T-helper 1 cell treated with Interleukin-12 subunit alpha and Interleukin-12 subunit beta and Interleukin-4 antibody, amounts not matched to agents 30 μg/mL and 1 μg/mL, for 36 hours (primary cell): ENCODE data around the gene RALGAPA2.

Source experiments
- H3K27ac Mint-ChIP-seq: one replicate; pipeline ENCODE4 v1.8.0; 2021; ENCODE audit warnings: mild to moderate bottlenecking, mixed read lengths
- H3K27me3 Mint-ChIP-seq: one replicate; pipeline ENCODE4 v1.8.0; 2021; ENCODE audit warnings: low read depth, mixed read lengths
- H3K36me3 Mint-ChIP-seq: one replicate; pipeline ENCODE4 v1.8.0; 2021; ENCODE audit warnings: low read depth, mixed read lengths
- H3K4me1 Mint-ChIP-seq: one replicate; pipeline ENCODE4 v1.8.0; 2021; ENCODE audit warnings: low read depth, mixed read lengths
- H3K4me3 Mint-ChIP-seq: one replicate; pipeline ENCODE4 v1.8.0; 2021; ENCODE audit warnings: mild to moderate bottlenecking, moderate library complexity, mixed read lengths
- H3K9me3 Mint-ChIP-seq: one replicate; pipeline ENCODE4 v1.8.0; 2021; ENCODE audit warnings: mixed read lengths

RALGAPA2 gene

DNA sequence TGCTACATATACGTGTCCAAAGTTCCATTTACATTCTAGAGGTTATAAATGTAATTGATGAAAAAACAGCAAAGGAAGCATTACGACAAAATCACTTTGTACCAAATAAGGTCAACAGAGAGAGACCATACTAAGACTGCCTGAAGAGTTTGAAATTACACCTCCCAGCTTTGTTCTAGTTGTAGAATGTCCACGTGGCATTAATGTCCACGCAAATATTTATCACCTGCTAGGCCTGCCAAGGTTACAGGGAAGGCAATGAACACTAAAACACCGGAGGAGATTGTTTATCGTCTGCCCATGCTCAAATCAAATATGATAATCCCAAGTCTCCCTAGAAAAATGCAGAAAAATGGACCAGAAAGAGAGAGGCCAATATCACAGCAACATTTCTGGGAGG, 6.2 kb downstream of the RALGAPA2 start:
- Mint-ChIP-seq H3K9me3 (no peaks in the 10 kb centered on the region), H3K4me3 (no peak overlapping the region), H3K27me3 (no peaks in the 10 kb centered on the region), H3K36me3 (peaks cover 7% of the 10 kb centered on the region), H3K4me1 (peaks cover 23% of the 10 kb centered on the region), H3K27ac (no peak overlapping the region)

DNA sequence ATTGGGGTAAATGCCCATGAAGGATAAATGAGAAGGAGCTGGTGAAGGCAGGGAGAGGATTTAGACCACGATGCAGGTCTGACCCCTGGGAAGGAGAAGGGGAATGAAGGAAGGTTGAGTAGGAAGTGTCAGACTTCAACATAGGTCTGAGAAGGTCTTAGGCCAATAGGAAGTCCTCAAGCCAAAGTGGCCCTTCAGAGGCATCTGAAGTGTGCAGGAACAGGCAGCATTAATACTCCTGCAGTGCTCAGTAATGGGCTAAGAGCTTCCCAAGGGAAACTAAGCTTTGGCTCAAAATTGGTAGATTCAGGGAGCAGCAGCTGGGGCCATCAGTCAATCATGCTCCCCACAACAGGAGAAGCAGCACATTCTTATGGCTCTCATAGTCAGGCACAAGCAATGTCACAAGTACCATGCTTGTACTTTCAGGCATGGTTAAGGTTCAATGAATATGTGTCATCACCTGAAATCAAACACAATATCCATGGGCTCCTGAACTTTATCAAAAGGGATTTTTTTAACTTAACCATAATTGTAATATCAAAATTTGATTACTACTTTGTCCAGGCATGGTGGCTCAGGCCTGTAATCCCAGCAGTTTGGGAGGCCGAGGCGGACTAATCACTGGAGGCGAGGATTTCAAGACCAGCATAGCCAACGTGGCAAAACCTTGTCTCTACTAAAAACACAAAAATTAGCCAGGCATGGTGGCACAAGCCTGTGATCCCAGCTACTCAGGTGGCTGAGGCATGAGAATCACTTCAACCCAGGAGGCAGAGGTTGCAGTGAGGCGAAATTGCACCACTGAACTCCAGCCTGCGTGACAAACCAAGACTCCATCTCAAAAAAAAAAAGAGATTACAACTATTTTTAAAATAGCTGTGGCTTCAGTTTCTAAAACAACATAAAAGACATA, 9.9 kb downstream of the RALGAPA2 start:
- no peak overlapping the region for H3K4me3 Mint-ChIP-seq
- peaks cover 10% of the 10 kb centered on the region for H3K4me1 Mint-ChIP-seq
- no peak overlapping the region for H3K27ac Mint-ChIP-seq
- H3K36me3 Mint-ChIP-seq: peaks cover 2% of the 10 kb centered on the region
- no peaks in the 10 kb centered on the region for H3K27me3 Mint-ChIP-seq
- H3K9me3 Mint-ChIP-seq: no peaks in the 10 kb centered on the region

DNA sequence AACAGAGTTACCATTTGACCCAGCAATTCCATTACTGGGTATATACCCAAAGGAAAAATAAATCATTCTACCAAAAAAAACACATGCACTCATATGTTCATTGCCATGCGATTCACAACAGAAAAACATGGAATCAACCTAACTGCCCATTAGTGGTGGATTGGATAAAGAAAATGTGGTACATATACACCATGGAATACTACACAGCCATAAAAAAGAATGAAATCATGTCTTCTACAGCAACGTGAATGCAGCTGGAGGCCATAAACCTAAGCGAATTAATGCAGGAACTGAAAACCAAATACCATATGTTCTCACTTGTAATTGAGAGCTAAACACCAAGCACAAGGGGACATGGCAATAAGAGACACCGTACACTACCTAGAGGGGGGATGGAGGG, 12.5 kb downstream of the RALGAPA2 start:
- peaks cover 6% of the 10 kb centered on the region for H3K4me1 Mint-ChIP-seq
- H3K36me3 Mint-ChIP-seq: no peaks in the 10 kb centered on the region
- no peak overlapping the region for H3K27ac Mint-ChIP-seq
- H3K4me3 Mint-ChIP-seq: no peak overlapping the region
- no peaks in the 10 kb centered on the region for H3K9me3 Mint-ChIP-seq
- no peaks in the 10 kb centered on the region for H3K27me3 Mint-ChIP-seq

DNA sequence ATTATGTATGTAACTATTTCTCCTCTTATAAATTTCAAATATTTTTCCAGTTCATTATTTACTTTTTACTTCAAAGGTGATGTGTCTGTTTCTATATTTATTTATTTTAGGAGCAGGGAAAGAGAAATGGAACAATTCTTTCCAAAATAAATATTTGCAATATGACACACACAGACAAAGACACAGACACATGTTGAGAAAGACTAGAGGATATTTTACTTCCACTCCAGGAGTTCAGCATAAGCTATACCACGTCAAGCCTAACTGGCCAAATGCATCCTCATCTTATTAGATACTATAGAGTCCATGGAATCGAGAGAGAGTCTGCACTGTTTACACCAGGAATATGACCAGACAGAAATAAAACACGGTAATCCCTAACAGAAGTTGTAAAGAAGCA, 13.3 kb downstream of the RALGAPA2 start:
- Mint-ChIP-seq H3K27ac (no peak overlapping the region), H3K4me3 (no peak overlapping the region), H3K27me3 (no peaks in the 10 kb centered on the region), H3K9me3 (no peaks in the 10 kb centered on the region), H3K4me1 (peaks cover 6% of the 10 kb centered on the region), H3K36me3 (no peaks in the 10 kb centered on the region)

DNA sequence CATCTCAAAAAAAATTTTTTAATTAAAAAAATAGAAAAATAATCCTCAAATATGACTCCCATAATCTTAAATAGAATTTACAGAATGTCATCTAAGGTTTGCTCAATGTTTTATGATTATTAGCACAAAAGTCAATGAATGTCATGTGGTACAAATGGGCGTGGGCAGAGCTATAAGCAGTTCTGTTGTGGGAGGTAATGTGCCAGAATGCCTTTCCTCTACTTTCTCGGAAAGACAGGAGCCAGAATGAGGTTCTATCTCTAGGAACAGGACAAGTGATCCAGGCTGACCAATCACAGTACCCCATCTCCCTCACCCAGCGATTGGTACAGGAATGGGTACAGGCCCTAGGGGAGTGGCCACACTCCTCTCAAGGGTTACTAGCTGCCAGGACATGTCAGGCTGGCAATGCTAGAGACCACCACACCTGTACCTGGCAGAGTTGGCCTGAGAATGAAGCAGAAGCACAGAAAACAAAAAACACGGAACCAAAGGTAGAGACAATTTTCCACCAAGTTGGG, 15.1 kb downstream of the RALGAPA2 start:
- H3K4me1 Mint-ChIP-seq: peaks cover 6% of the 10 kb centered on the region
- no peak overlapping the region for H3K4me3 Mint-ChIP-seq
- H3K27me3 Mint-ChIP-seq: no peaks in the 10 kb centered on the region

DNA sequence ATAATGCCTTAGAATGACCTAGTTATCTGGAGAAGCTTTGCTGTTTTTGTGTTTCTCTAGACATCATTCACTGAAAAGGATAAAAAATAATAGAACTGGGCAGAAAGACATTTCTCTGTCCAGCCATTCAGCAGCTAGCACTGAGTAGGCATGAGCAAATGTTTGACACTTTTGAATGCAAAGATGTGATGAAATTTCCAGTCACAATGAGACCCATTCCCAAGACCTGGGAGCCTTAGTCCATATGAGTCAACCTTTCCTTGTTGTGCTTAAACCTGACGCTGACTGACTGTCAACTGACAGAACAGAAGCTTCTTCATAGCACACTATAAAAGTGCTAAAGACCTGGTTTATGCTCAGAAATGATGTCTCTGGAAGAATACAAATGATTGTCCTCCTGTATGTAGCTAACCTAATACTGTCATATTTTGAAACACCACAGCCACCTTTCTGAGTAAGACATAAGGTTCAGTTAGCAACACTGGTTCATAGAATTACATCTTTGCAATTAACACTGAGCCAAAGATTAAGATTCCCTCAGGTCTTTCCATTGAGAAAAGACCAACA, 17.1 kb downstream of the RALGAPA2 start:
- no peak overlapping the region for H3K27ac Mint-ChIP-seq
- H3K27me3 Mint-ChIP-seq: no peaks in the 10 kb centered on the region
- no peak overlapping the region for H3K4me3 Mint-ChIP-seq
- H3K9me3 Mint-ChIP-seq: no peaks in the 10 kb centered on the region
- H3K4me1 Mint-ChIP-seq: peaks cover 2% of the 10 kb centered on the region
- H3K36me3 Mint-ChIP-seq: no peaks in the 10 kb centered on the region

More for the DNA sequence above, 15.1 kb downstream of the RALGAPA2 start:
- Mint-ChIP-seq H3K9me3 (no peaks in the 10 kb centered on the region), H3K36me3 (no peaks in the 10 kb centered on the region), H3K27ac (no peak overlapping the region)

DNA sequence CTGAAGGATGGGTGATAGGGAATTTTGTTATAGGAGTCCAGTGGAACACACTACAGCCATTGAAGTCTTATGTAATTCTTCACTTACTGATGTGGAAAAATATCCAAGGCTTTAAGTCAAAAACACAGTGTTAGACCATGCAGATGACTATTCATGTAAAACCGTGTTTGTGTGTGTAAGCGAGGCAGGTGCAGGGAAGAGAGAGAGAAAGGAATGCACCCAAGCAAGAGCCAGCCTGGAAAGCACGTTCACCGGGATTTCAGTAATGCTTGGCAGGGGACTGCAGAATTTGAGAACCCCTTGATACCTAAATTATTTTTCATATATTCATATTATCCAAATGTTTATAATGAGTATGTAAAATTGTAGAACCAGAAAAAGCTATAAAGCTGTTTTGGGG, 17.9 kb downstream of the RALGAPA2 start:
- H3K27ac Mint-ChIP-seq: no peak overlapping the region
- peaks cover 2% of the 10 kb centered on the region for H3K4me1 Mint-ChIP-seq
- H3K4me3 Mint-ChIP-seq: no peak overlapping the region
- H3K9me3 Mint-ChIP-seq: no peaks in the 10 kb centered on the region
- no peaks in the 10 kb centered on the region for H3K36me3 Mint-ChIP-seq
- H3K27me3 Mint-ChIP-seq: no peaks in the 10 kb centered on the region

DNA sequence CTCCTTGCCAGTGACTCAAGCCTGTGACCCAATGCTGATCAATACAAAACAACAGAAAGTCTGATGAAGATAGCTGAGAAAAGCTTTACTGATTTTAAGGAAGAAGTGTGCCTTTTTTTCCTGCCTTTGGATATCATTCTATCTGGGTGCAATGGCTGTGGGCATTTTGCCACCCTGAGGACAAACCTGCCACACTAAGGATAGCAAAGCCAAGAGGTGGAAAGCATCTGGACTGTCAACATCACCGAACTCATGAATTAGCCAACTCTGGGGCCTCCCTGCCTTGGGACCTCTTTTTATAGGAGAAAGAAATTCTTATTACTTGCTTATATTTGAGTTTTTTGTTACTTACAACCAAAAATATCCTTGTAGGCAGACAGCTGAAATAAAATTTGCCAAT, 19.9 kb downstream of the RALGAPA2 start:
- Mint-ChIP-seq H3K36me3 (no peaks in the 10 kb centered on the region), H3K4me1 (no peaks in the 10 kb centered on the region)

DNA sequence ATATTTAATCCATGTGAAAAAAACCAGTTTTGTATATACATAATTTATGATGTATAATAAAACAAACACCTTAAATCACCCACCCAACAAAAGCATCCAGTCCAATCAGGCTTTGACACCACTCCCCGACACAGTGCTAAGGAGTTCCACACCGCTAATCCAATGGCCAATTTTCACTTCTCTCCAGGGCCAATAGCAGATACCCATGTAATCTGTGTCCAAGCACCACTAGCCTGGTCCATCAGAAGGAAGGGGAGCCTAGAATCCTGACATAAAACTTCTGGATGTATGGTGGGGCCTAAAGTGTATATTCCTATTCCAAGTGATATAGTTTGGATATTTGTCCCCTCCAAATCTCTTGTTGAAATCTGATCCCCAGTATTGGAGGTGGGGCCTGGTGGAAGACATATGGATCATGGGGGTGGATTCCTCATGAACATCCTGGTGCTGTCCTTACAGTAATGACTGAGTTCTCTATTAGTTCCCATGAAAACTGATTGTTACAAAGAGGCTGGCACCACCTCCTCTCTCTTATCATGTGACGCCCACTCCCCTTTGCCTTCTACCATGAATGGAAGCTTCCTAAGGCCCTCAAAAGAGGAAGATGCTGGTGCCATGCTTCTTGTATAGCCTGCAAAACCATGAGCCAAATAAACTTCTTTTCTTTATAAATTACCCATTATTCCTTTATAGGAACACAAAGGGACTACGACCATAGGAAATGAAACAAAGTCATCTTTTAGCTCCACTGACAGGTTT, 20.8 kb downstream of the RALGAPA2 start:
- Mint-ChIP-seq H3K4me1 (no peaks in the 10 kb centered on the region), H3K27me3 (no peaks in the 10 kb centered on the region), H3K36me3 (no peaks in the 10 kb centered on the region), H3K9me3 (no peaks in the 10 kb centered on the region), H3K27ac (no peak overlapping the region), H3K4me3 (no peak overlapping the region)

More for the DNA sequence above, 19.9 kb downstream of the RALGAPA2 start:
- Mint-ChIP-seq H3K9me3 (no peaks in the 10 kb centered on the region), H3K4me3 (no peak overlapping the region), H3K27ac (no peak overlapping the region), H3K27me3 (no peaks in the 10 kb centered on the region)

DNA sequence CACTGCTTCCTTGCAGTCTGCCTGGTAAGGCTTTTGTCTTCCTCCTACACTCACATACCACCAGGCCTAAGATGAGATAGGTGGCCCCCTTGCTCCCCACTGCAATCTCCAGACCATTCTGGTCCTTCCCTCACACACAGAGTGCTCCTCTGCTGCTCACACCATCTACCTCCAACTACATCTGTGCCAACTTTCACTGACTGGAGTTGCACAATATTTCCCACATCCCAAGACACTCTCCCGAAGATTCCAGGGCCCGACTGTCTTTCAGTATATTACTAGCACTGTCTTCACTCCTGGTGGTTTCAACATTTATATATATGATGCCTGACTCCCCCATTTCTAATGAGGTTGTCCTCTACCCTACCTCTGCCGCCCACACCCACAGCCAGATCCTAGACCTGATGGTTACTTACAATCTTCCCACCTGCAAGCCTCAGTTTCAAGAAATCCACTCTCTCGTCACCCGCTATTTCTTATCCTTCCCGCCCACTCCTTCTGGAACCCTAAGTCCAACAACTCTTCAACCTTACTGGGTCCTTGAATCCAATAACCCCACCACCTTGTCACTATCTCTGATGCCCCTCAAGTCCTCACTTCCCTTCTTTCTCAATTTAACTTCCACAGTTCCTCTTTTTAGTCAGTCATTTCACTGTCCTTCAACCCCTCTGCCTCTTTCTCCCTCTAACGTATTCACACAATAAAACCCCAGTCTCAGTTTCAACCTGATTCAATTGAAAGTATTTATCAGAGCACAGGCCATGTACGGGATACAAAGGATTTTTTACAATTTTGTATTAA, 21.6 kb downstream of the RALGAPA2 start:
- no peaks in the 10 kb centered on the region for H3K36me3 Mint-ChIP-seq
- H3K4me1 Mint-ChIP-seq: no peaks in the 10 kb centered on the region
- no peak overlapping the region for H3K27ac Mint-ChIP-seq
- no peaks in the 10 kb centered on the region for H3K9me3 Mint-ChIP-seq
- no peak overlapping the region for H3K4me3 Mint-ChIP-seq
- no peaks in the 10 kb centered on the region for H3K27me3 Mint-ChIP-seq

DNA sequence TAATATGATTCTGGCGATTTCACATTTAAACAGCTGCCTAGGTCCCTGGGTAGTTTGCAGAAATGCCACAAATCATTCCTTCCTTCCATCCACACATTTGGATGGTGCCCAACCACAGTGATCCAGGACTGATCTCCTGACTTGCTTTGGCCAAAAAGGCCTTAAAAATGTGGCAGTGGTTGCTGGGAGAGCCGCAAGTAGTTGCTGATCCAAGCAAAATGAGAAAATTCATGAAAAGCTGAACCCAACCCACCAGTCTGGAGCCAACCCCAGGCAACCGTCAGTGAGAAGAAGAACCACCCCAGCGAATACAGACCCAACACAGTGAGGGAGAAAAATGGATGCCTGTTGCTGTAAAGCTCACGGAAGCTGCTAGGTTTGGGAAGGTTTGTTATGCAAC, 25.1 kb downstream of the RALGAPA2 start:
- Mint-ChIP-seq H3K4me1 (peaks cover 12% of the 10 kb centered on the region), H3K27me3 (no peaks in the 10 kb centered on the region), H3K36me3 (no peaks in the 10 kb centered on the region), H3K27ac (no peak overlapping the region), H3K4me3 (no peak overlapping the region), H3K9me3 (no peaks in the 10 kb centered on the region)

DNA sequence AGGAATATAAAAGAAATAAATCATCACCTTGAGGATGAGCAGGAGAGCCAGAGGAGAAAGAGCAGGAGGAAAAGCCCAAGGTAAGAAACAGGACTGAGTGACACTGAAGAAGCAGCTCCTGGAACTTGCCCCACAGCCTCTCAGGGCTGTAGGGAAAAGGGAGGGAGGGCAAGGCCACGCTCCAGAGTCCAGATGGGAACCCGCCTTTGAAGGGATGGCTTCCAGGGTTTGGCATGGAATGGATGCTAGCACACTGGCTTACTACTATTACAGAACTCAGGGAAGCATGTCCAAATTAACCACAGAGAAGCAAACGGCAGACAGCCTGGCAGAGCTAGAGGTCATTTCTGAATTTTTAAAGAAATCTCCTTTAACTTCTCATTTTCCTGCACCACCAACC, 26.8 kb downstream of the RALGAPA2 start:
- no peaks in the 10 kb centered on the region for H3K36me3 Mint-ChIP-seq
- no peak overlapping the region for H3K4me3 Mint-ChIP-seq
- peaks cover 18% of the 10 kb centered on the region for H3K4me1 Mint-ChIP-seq
- no peaks in the 10 kb centered on the region for H3K27me3 Mint-ChIP-seq
- no peaks in the 10 kb centered on the region for H3K9me3 Mint-ChIP-seq
- no peak overlapping the region for H3K27ac Mint-ChIP-seq

DNA sequence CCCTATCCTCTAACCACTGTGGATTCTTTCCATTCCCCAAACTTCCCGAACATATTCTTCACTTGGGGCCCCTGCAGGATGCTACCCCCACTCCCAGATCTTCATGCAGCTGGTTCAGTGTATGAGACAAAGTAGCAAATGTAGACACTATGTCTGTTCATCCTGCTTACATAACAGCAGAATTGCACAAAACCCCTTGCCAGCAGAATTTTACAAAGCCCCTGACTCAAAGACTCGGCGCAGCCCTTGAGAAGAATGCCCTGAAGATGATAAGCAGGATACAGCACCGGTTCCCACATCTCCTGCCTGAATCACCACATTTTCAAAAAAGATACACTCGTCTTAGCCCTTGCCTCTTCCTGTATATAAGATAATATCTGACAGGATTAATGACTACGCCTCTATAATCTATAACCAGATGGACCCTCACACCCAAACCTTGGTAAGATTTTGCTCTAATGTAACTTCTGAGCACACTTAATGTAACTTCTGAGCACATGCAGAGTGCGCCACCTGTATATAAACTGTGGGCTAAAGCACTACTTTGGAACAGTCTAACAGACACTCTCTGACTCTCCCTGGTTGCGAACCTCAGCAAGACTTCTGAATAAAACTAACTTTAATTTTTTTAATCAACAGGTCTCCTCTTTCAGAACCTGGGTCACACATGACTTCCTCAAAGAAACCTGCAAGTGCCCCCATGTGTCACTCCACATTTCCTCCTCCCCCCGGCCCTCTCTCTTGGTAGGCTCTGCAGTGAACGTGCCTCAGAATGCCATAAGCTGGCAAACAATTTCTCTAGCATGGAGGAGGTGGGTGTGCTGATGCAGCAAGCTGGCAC, 28.7 kb downstream of the RALGAPA2 start:
- Mint-ChIP-seq H3K4me1 (peaks cover 21% of the 10 kb centered on the region), H3K4me3 (no peak overlapping the region), H3K9me3 (no peaks in the 10 kb centered on the region), H3K27ac (no peak overlapping the region), H3K27me3 (no peaks in the 10 kb centered on the region), H3K36me3 (peaks cover 6% of the 10 kb centered on the region)
